Stimulated activated memory B cell treated with anti-CD40 and anti-IgM and Interleukin-4, amounts not matched to agents 10 μg/mL and 1 μg/mL and 100 μg/mL, for 72 hours (primary cell): Measurements from ENCODE around the gene NOXRED1.
A peak's percentile ranks its signal among the peaks of the same experiment; 100 is the strongest.
"Not testable (repeated sequence)": the region's sequence is repeated elsewhere in the genome, so short reads cannot be mapped to it uniquely, and the experiment has no call there.

Experiments used
- ATAC-seq: fragments of 150-1000 bp; cut with Tn5 transposase; 2 replicates; pipeline ENCODE4 v1.10.0; 2021
- H3K27ac Mint-ChIP-seq: one replicate; pipeline ENCODE4 v1.8.0; 2022; ENCODE audit warnings: mild to moderate bottlenecking, mixed read lengths
- H3K27me3 Mint-ChIP-seq: one replicate; pipeline ENCODE4 v1.8.0; 2022; ENCODE audit warnings: mixed read lengths
- H3K36me3 Mint-ChIP-seq: one replicate; pipeline ENCODE4 v1.8.0; 2022; ENCODE audit warnings: mixed read lengths
- H3K4me1 Mint-ChIP-seq: one replicate; pipeline ENCODE4 v1.8.0; 2022; ENCODE audit warnings: mixed read lengths
- H3K4me3 Mint-ChIP-seq: one replicate; pipeline ENCODE4 v1.8.0; 2022; ENCODE audit warnings: mild to moderate bottlenecking, moderate library complexity, mixed read lengths
- H3K9me3 Mint-ChIP-seq: one replicate; pipeline ENCODE4 v1.8.0; 2022; ENCODE audit warnings: mixed read lengths

The NOXRED1 gene

DNA sequence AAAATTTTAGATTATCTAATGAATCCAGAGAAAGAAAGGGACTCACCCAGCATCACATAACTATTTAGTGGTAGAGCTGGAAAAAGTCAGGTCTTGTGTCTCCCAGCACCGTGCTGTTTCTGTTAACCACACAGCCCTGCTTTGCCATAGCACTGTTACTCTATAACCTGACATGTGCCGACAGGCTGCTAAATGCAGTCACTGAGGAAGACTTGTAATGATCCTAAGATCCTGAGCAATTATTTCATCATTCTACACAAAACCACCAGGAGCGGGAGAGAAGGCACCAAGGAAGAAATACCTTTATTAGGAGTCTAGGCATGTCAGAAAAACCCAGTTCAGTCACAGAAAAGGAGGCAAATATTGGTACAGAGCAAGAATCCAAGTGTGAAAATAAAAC lies 3.1 kb upstream of the NOXRED1 start:
- peaks cover 95% of the 10 kb centered on the region for H3K36me3 Mint-ChIP-seq

DNA sequence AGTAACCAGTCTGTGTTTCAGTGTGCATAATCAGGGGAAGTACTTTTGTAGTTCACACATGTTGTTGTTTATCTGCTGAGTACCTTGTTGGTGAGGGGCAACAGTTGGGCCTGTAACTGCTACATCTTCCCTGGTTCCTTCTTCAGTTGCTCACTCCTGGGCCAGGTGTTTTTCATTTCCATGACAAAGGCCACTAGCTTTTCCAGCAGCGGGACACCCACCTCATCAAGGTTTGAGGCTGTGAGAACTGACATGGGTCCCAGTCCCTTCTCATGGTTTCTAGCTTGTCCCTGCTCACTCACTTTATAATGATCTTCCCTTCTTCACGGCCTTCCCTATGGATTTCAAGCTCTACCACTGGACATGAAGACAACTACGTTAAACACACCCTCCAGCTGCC lies 1.5 kb upstream of the NOXRED1 start:
- H3K27ac Mint-ChIP-seq = no peak overlapping the region
- H3K4me3 Mint-ChIP-seq = no peak overlapping the region
- no peaks in the 10 kb centered on the region for H3K27me3 Mint-ChIP-seq
- ATAC-seq = no peak
- no peaks in the 10 kb centered on the region for H3K4me1 Mint-ChIP-seq
- peaks cover 93% of the 10 kb centered on the region for H3K36me3 Mint-ChIP-seq
- H3K9me3 Mint-ChIP-seq = peaks cover 3% of the 10 kb centered on the region

More for the DNA sequence above, 3.1 kb upstream of the NOXRED1 start:
- Mint-ChIP-seq H3K27me3 (no peaks in the 10 kb centered on the region), H3K9me3 (no peaks in the 10 kb centered on the region), H3K27ac (no peak overlapping the region), H3K4me1 (no peaks in the 10 kb centered on the region), H3K4me3 (no peak overlapping the region)
- no peak for ATAC-seq

DNA sequence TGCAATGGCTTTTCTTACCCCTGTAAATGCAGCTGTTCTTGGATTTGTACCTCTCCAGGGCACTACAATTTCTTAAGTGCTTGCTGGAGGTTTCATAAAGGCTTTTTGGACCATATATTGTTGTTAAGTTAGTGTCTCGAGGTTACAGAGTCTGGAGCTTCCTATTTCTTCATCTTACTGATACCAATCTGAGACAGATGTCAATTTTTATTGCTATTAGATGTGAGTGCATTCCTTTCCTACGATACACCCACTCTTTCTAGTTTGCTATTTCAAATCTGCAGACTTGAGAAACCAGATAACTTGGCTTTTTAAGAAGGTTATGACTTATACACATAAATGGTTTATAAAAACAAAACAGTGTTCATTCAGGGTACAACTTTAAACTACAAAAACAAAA lies 2.1 kb downstream of the NOXRED1 start:
- no peak for ATAC-seq
- H3K9me3 Mint-ChIP-seq = peaks cover 14% of the 10 kb centered on the region
- peaks cover 59% of the 10 kb centered on the region for H3K36me3 Mint-ChIP-seq
- no peak overlapping the region for H3K4me3 Mint-ChIP-seq
- H3K27me3 Mint-ChIP-seq = no peaks in the 10 kb centered on the region
- no peak overlapping the region for H3K27ac Mint-ChIP-seq
- no peaks in the 10 kb centered on the region for H3K4me1 Mint-ChIP-seq

DNA sequence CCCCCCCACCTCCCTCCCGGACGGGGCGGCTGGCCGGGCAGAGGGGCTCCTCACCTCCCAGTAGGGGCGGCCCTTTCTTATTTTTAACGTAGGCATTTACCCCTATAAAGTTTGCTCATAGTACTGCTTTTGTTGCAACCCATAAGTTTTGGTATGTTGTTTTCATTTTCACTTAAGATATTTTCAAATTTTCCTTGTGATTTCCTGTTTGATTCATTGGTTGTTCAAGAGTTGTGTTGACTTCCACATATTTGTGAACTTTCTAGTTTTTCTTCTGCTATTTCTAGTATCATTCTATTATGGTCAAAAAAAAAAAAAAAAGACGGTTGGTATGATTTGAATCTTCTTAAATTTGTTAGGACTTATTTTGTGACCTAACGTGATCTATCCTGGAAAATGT lies 6.5 kb downstream of the NOXRED1 start:
- H3K4me1 Mint-ChIP-seq = no peaks in the 10 kb centered on the region
- no peak overlapping the region for H3K27ac Mint-ChIP-seq
- peaks cover 17% of the 10 kb centered on the region for H3K36me3 Mint-ChIP-seq
- peaks cover 14% of the 10 kb centered on the region for H3K9me3 Mint-ChIP-seq
- H3K4me3 Mint-ChIP-seq = no peak overlapping the region
- ATAC-seq = no peak
- H3K27me3 Mint-ChIP-seq = no peaks in the 10 kb centered on the region

DNA sequence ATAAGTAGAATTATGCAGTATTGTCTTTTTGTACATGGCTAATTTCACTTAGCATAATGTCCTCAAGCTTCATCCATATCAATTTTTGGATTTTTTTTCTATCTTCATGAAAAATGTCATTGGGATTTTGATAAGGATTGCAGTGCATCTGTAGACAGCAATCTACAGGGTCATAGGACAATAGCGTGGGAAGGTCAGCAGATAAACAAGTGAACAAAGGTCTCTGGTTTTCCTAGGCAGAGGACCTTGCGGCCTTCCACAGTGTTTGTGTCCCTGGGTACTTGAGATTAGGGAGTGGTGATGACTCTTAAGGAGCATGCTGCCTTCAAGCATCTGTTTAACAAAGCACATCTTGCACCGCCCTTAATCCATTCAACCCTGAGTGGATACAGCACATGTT lies 7.2 kb downstream of the NOXRED1 start:
- not testable (repeated sequence) for H3K36me3 Mint-ChIP-seq, H3K27ac Mint-ChIP-seq, H3K4me3 Mint-ChIP-seq, ATAC-seq, H3K4me1 Mint-ChIP-seq, H3K27me3 Mint-ChIP-seq
- H3K9me3 Mint-ChIP-seq = peaks cover 14% of the 10 kb centered on the region

DNA sequence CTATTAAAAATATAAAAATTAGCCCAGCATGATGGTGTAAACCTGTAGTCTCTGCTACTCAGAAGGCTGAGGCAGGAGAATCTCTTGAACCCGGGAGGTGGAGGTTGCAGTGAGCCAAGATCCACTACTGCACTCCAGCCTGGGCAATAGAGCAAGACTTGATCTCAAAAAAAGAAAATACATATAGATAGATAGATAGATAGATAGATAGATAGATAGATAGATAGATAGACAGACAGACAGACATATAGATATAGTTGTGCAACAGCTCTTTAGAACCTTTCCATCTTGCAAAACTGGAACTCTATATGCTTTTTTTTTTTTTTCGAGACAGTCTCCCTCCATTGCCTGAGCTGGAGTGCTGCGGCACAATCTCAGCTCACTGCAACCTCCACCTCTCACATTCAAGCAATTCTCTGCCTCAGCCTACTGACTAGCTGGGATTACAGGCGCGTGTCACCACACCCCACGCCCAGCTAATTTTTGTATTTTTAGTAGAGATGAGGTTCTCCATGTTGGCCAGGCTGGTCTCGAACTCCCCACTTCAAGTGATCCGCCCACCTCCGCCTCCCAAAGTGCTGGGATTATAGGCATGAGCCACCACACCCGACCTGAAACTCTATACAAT lies 7.8 kb downstream of the NOXRED1 start:
- not testable (repeated sequence) for H3K27me3 Mint-ChIP-seq, H3K27ac Mint-ChIP-seq, ATAC-seq, H3K4me1 Mint-ChIP-seq, H3K4me3 Mint-ChIP-seq, H3K36me3 Mint-ChIP-seq
- peaks cover 14% of the 10 kb centered on the region for H3K9me3 Mint-ChIP-seq

DNA sequence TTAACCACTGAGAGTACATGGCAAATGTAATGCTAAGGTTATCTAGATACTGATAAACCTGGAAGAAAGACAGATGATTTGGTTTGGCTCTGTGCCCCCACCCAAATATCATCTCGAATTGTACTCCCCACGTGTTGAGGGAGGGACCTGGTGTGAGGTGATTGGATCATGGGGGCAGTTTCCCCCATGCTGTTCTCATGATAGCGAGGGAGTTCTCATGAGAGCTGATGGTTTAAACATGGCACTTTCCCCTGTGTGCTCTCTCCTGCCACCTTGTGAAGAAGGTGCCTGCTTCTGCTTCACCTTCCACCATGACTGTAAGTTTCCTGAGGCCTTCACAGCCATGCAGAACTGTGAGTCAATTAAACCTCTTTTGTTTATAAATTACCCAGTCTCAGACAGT lies 14.2 kb downstream of the NOXRED1 start:
- peaks cover 9% of the 10 kb centered on the region for H3K4me1 Mint-ChIP-seq
- H3K27me3 Mint-ChIP-seq = no peaks in the 10 kb centered on the region
- peak; percentile 51 for ATAC-seq
- no peak overlapping the region for H3K27ac Mint-ChIP-seq
- H3K36me3 Mint-ChIP-seq = no peaks in the 10 kb centered on the region
- no peaks in the 10 kb centered on the region for H3K9me3 Mint-ChIP-seq
- H3K4me3 Mint-ChIP-seq = no peak overlapping the region

DNA sequence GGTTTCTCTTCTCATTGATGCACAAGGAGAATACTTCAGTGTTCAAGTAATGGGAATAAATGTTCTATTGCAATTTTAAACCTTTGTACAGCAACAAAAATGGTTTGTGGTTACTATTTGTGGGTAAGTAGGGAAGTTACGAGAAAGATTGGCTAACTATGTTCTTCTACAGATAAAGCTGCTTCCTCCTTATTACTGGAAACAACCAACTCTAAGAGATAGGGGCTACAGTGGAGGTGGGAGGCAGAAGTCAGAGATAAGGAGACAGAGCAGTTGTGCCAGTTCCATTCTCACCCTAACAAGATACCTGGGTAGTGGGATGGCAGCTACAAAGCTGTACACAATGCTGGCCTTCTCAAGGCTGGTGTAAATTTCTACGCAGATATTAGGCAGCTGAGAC lies 16.2 kb downstream of the NOXRED1 start:
- Mint-ChIP-seq H3K36me3 (no peaks in the 10 kb centered on the region), H3K4me1 (peaks cover 9% of the 10 kb centered on the region), H3K27ac (no peak overlapping the region), H3K27me3 (no peaks in the 10 kb centered on the region), H3K4me3 (no peak overlapping the region), H3K9me3 (no peaks in the 10 kb centered on the region)
- ATAC-seq = no peak

DNA sequence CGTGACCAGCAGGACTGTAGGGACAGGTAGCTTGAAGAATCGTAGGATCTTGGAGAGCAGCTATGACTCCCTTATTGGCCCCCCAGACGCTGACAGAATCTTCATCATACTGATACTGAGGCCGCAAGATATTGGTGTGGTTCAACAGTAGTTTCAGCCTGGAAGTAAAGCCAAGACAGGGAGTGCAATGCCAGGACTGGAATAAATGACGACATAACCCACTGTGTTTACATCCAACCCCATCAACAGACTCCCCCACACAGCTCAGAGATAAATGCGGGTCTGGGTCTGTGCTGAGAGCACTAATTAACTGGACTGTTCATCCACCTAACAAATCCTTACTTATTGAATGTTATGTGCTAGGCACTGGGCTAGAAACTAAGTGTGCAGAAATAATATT lies 16.6 kb downstream of the NOXRED1 start:
- no peak overlapping the region for H3K27ac Mint-ChIP-seq
- H3K9me3 Mint-ChIP-seq = no peaks in the 10 kb centered on the region
- no peaks in the 10 kb centered on the region for H3K36me3 Mint-ChIP-seq
- ATAC-seq = no peak
- H3K4me3 Mint-ChIP-seq = no peak overlapping the region
- H3K27me3 Mint-ChIP-seq = no peaks in the 10 kb centered on the region
- peaks cover 9% of the 10 kb centered on the region for H3K4me1 Mint-ChIP-seq

DNA sequence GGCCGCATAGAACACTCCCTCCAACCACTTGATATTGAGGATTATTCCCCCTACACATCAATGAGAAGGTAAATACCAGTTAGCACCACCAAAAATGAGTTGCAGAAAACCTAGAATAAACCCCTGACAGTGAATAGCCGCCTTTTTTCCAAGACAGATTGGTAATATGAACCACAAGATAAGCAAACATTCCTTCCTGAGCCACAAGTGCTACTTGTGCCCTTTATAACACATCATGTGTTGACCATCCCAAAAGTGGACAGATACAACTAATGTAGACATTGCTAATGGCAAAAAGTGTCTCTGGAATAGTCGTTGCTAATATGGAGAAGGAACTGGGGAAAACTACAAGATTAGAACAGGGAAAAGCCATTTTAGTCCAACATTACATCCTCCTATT lies 17.2 kb downstream of the NOXRED1 start:
- H3K4me3 Mint-ChIP-seq = no peak overlapping the region
- H3K9me3 Mint-ChIP-seq = no peaks in the 10 kb centered on the region
- H3K36me3 Mint-ChIP-seq = no peaks in the 10 kb centered on the region
- H3K27ac Mint-ChIP-seq = no peak overlapping the region
- no peak for ATAC-seq
- no peaks in the 10 kb centered on the region for H3K27me3 Mint-ChIP-seq
- H3K4me1 Mint-ChIP-seq = peaks cover 9% of the 10 kb centered on the region

DNA sequence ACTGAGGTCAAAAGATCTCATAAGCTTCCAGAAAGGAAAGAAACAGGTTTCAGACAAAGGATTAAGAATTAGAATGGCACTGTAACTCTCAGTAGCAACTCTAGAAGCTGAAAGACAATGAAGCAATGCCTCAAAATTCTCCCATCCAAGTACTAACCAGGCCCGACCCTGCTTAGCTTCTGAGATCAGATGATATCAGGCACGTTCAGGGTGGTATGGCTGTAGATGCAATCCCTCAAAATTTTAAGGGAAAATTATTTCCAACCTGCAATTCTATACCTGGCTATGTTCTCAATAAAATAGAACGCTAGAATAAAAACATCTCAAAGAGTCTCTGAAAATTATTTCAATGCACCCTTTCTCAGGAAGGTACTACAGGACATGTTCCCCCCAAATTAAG lies 19.6 kb downstream of the NOXRED1 start:
- no peak overlapping the region for H3K27ac Mint-ChIP-seq
- H3K36me3 Mint-ChIP-seq = no peaks in the 10 kb centered on the region
- no peak for ATAC-seq
- H3K9me3 Mint-ChIP-seq = no peaks in the 10 kb centered on the region
- no peak overlapping the region for H3K4me3 Mint-ChIP-seq
- peaks cover 9% of the 10 kb centered on the region for H3K4me1 Mint-ChIP-seq
- H3K27me3 Mint-ChIP-seq = no peaks in the 10 kb centered on the region

DNA sequence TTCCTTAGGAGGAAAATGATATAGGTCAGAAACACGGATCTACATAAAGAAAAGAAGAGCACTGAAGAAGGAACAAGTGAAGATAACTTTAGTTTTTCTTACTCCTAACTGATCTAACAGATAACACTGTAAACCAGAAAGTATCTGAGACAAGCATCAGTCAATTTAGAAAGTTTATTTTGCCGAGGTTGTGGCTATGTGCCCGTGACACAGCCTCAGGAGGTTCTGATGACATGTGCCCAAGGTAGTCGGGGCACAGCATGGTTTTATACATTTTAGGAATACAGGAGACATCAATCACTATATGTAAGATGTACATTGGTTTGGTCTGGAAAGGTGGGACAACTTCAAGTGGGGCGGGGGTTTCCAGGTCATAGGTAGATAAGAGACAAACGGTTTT lies 23.1 kb downstream of the NOXRED1 start:
- ATAC-seq = no peak
- Mint-ChIP-seq H3K27ac (no peak overlapping the region), H3K9me3 (no peaks in the 10 kb centered on the region), H3K4me1 (no peaks in the 10 kb centered on the region), H3K36me3 (no peaks in the 10 kb centered on the region), H3K27me3 (no peaks in the 10 kb centered on the region), H3K4me3 (no peak overlapping the region)

DNA sequence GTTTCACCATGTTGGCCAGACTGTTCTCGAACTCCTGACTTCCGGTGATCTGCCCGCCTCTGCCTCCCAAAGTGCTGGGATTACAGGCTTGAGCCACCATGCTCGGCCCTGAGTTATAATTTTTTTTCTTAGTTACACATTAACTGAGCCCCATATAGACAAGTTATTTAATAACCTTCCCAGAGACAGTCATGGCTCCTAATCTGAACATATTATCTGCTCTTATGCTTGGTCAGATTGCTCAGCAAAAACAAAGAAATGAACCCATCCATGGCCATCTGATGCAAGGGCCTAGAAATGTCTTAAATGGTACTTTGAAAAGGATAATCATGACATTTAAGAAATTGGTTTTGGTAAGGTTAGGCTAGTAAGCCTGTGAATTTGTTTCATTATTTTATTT lies 33.1 kb downstream of the NOXRED1 start:
- Mint-ChIP-seq H3K4me1 (no peaks in the 10 kb centered on the region), H3K27me3 (no peaks in the 10 kb centered on the region), H3K36me3 (peaks cover 9% of the 10 kb centered on the region), H3K9me3 (no peaks in the 10 kb centered on the region), H3K4me3 (no peak overlapping the region), H3K27ac (no peak overlapping the region)
- no peak for ATAC-seq

DNA sequence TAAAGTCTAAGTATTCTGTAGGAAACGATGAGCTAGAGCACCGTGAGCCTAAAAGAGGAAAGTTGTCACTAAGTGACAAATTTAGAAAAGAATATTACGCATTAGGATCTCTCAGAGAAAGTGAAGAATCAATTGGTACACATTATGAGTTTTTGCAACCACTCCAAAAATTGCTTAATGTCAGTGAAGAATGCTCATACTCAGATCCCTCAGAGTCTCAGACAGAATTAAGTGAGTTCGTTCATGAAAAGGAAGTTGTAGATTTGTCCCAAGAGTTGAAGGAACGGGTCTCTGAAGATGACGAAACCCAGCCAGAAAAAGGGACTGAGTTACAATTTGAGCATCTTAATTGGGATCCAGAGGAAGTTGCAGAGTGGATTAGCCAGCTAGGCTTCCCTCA lies 44.6 kb downstream of the NOXRED1 start:
- Mint-ChIP-seq H3K4me3 (no peak overlapping the region), H3K27ac (no peak overlapping the region), H3K4me1 (peaks cover 21% of the 10 kb centered on the region), H3K27me3 (no peaks in the 10 kb centered on the region), H3K36me3 (peaks cover 17% of the 10 kb centered on the region), H3K9me3 (no peaks in the 10 kb centered on the region)
- ATAC-seq = no peak

DNA sequence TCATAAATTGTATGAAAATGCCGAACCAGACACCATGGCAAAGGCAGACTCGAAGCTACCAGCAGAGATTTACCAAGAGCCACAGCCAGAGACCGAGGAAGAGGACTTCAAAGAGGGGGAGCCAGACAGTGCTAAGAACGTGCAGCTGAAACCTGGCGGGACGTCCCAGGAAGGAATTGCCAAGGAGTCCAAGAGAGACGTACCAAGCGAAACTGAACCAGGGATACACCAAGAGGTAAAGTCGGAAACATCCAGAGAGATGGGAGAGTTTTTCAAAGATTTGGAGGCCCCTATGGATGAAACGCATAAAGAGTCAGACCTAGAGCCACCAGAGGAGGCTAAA lies 45.9 kb downstream of the NOXRED1 start:
- H3K27me3 Mint-ChIP-seq = no peaks in the 10 kb centered on the region
- no peaks in the 10 kb centered on the region for H3K9me3 Mint-ChIP-seq
- H3K4me1 Mint-ChIP-seq = peaks cover 32% of the 10 kb centered on the region
- no peak for ATAC-seq
- H3K36me3 Mint-ChIP-seq = peaks cover 23% of the 10 kb centered on the region
- no peak overlapping the region for H3K4me3 Mint-ChIP-seq
- no peak overlapping the region for H3K27ac Mint-ChIP-seq

DNA sequence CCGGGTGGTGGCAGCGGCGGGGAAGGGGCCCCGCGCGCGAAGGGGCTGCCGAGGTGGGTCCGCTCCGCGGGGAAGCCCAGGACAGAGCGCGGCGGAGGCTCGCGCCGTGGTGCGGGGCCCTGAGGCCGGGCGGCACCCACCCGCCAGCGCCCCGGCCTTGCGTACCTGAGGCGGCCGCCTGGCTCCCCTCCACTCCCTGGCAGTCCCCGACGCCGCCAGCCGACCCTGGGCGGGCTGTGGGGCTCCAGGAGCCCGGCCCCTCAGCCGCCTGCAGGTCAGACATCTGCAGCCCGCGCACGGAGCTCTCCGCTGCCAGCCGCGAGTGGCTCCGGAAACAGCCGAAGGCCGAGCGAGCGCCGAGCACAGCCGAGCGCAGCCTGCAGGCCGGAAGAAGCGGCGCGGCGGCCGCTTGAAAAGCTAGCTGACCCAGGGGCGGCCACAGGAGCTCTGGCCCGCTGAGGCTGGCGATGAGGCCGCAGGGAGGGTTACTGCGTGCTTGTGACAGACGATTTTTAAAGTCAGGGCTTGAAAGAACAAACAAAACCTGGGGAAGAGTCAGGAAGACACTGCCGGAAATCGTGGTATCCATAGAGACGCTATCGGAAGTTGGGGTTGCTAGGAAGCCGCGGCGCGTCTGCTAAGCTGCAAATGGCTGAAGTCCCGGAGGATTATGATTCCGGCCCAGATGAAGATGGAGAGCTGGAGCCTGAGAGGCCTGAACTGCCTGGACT lies 46.4 kb downstream of the NOXRED1 start, which contains the start of the genes SAMD15 and TMED8:
Gene SAMD15, plus strand, starts transcription at position 609 of the 731 bp plus-strand sequence. Its CDS starts 40 bp downstream, at position 649.
Gene TMED8, minus strand, starts transcription at position 324 of the 731 bp plus-strand sequence. Its CDS starts 41 bp downstream, at position 283.
- Mint-ChIP-seq H3K27me3 (no peaks in the 10 kb centered on the region), H3K36me3 (peaks cover 23% of the 10 kb centered on the region), H3K27ac (no peak within 1 kb of the TSS)

More for the DNA sequence above, 46.4 kb downstream of the NOXRED1 start, which contains the start of the genes SAMD15 and TMED8:
- peak within 1 kb of the TSS; percentile 93 for H3K4me3 Mint-ChIP-seq
- peaks cover 35% of the 10 kb centered on the region for H3K4me1 Mint-ChIP-seq
- no peaks in the 10 kb centered on the region for H3K9me3 Mint-ChIP-seq
- peak; percentile 93 for ATAC-seq
